IPS-18a (cell line): ENCODE data around the gene TCP11L2.
A peak's percentile ranks its signal among the peaks of the same experiment; 100 is the strongest.
"Not testable (repeated sequence)": the region's sequence is repeated elsewhere in the genome, so short reads cannot be mapped to it uniquely, and the experiment has no call there.

Source experiments
- H3K27ac ChIP-seq: one replicate; pipeline ENCODE4 v1.5.1; 2013; ENCODE audit warnings: low read length
- H3K27me3 ChIP-seq: one replicate; pipeline ENCODE4 v1.6.1; 2013; ENCODE audit warnings: mild to moderate bottlenecking, low read length; ENCODE audit not compliant: control insufficient read depth, insufficient read depth
- H3K36me3 ChIP-seq: one replicate; pipeline ENCODE4 v1.6.1; 2013; ENCODE audit warnings: low read depth, low read length; ENCODE audit not compliant: control insufficient read depth
- H3K4me1 ChIP-seq: one replicate; pipeline ENCODE4 v1.6.1; 2013; ENCODE audit warnings: low read depth, low read length; ENCODE audit not compliant: control insufficient read depth
- H3K4me3 ChIP-seq: one replicate; pipeline ENCODE4 v1.5.1; 2013; ENCODE audit warnings: low read length
- H3K9ac ChIP-seq: one replicate; pipeline ENCODE4 v1.6.1; 2013; ENCODE audit warnings: mild to moderate bottlenecking, low read length, moderate library complexity
- H3K9me3 ChIP-seq: one replicate; pipeline ENCODE4 v1.6.1; 2013; ENCODE audit warnings: low read depth, low read length; ENCODE audit not compliant: control insufficient read depth

Gene TCP11L2

GRCh38 chr12:106357549-106358395, 55.2 kb downstream of the TCP11L2 start, which contains the start of gene POLR3B:
Gene POLR3B, plus strand, starts transcription at chr12:106357748. Its CDS starts 132 bp downstream, at chr12:106357880.
- H3K36me3 ChIP-seq: no peaks in the 10 kb centered on the region
- H3K9me3 ChIP-seq: no peaks in the 10 kb centered on the region
- H3K27ac ChIP-seq: peak within 1 kb of the TSS; percentile 87
- no peaks in the 10 kb centered on the region for H3K27me3 ChIP-seq
- peak within 1 kb of the TSS; percentile 94 for H3K4me3 ChIP-seq
- peaks cover 5% of the 10 kb centered on the region for H3K4me1 ChIP-seq
- H3K9ac ChIP-seq: peak within 1 kb of the TSS; percentile 85

- no peaks in the 10 kb centered on the region for H3K27me3 ChIP-seq
- peaks cover 5% of the 10 kb centered on the region for H3K4me1 ChIP-seq
- H3K4me3 ChIP-seq: peak overlapping the region; percentile 94
- H3K9me3 ChIP-seq: no peaks in the 10 kb centered on the region
- no peaks in the 10 kb centered on the region for H3K36me3 ChIP-seq
- no peak overlapping the region for H3K27ac ChIP-seq
- H3K9ac ChIP-seq: peak overlapping the region; percentile 85
Observed at GRCh38 chr12:106358396-106359241, 56.1 kb downstream of the TCP11L2 start.

GRCh38 chr12:106359646-106360399, 57.3 kb downstream of the TCP11L2 start:
- peaks cover 5% of the 10 kb centered on the region for H3K4me1 ChIP-seq

GRCh38 chr12:106360400-106360994, 58.0 kb downstream of the TCP11L2 start:
- Histone ChIP-seq H3K4me3 (no peak overlapping the region), H3K9ac (no peak overlapping the region), H3K36me3 (no peaks in the 10 kb centered on the region), H3K4me1 (peaks cover 5% of the 10 kb centered on the region), H3K27ac (no peak overlapping the region), H3K27me3 (no peaks in the 10 kb centered on the region), H3K9me3 (no peaks in the 10 kb centered on the region)

More at GRCh38 chr12:106359646-106360399, 57.3 kb downstream of the TCP11L2 start:
- Histone ChIP-seq H3K27ac (no peak overlapping the region), H3K36me3 (no peaks in the 10 kb centered on the region), H3K9me3 (no peaks in the 10 kb centered on the region), H3K4me3 (no peak overlapping the region), H3K27me3 (no peaks in the 10 kb centered on the region), H3K9ac (no peak overlapping the region)

GRCh38 chr12:106362971-106363370, 60.4 kb downstream of the TCP11L2 start:
- no peaks in the 10 kb centered on the region for H3K4me1 ChIP-seq
- H3K36me3 ChIP-seq: no peaks in the 10 kb centered on the region
- H3K9me3 ChIP-seq: no peaks in the 10 kb centered on the region
- H3K4me3 ChIP-seq: no peak overlapping the region
- H3K27me3 ChIP-seq: no peaks in the 10 kb centered on the region
- H3K9ac ChIP-seq: no peak overlapping the region
- H3K27ac ChIP-seq: no peak overlapping the region

- Histone ChIP-seq H3K9ac (no peak overlapping the region), H3K9me3 (no peaks in the 10 kb centered on the region), H3K27ac (no peak overlapping the region), H3K27me3 (no peaks in the 10 kb centered on the region), H3K36me3 (peaks cover under 1% of the 10 kb centered on the region), H3K4me1 (no peaks in the 10 kb centered on the region), H3K4me3 (no peak overlapping the region)
Observed at GRCh38 chr12:106364261-106364660, 61.7 kb downstream of the TCP11L2 start.

GRCh38 chr12:106369624-106370346, 67.3 kb downstream of the TCP11L2 start:
- peaks cover 11% of the 10 kb centered on the region for H3K36me3 ChIP-seq
- H3K9me3 ChIP-seq: no peaks in the 10 kb centered on the region
- no peaks in the 10 kb centered on the region for H3K27me3 ChIP-seq
- no peak overlapping the region for H3K27ac ChIP-seq
- H3K9ac ChIP-seq: no peak overlapping the region
- no peaks in the 10 kb centered on the region for H3K4me1 ChIP-seq
- no peak overlapping the region for H3K4me3 ChIP-seq

GRCh38 chr12:106378788-106379187, 76.3 kb downstream of the TCP11L2 start:
- H3K4me3 ChIP-seq: no peak overlapping the region

GRCh38 chr12:106380954-106381353, 78.4 kb downstream of the TCP11L2 start:
- Histone ChIP-seq H3K4me1 (no peaks in the 10 kb centered on the region), H3K4me3 (no peak overlapping the region), H3K9me3 (no peaks in the 10 kb centered on the region), H3K27me3 (no peaks in the 10 kb centered on the region), H3K27ac (no peak overlapping the region), H3K9ac (no peak overlapping the region), H3K36me3 (peaks cover 14% of the 10 kb centered on the region)

More at GRCh38 chr12:106378788-106379187, 76.3 kb downstream of the TCP11L2 start:
- H3K4me1 ChIP-seq: no peaks in the 10 kb centered on the region
- peaks cover 14% of the 10 kb centered on the region for H3K36me3 ChIP-seq
- H3K9ac ChIP-seq: no peak overlapping the region
- no peak overlapping the region for H3K27ac ChIP-seq
- H3K9me3 ChIP-seq: no peaks in the 10 kb centered on the region
- H3K27me3 ChIP-seq: no peaks in the 10 kb centered on the region

GRCh38 chr12:106381866-106382265, 79.3 kb downstream of the TCP11L2 start:
- not testable (repeated sequence) for H3K4me3 ChIP-seq, H3K4me1 ChIP-seq, H3K9me3 ChIP-seq, H3K27me3 ChIP-seq, H3K9ac ChIP-seq, H3K27ac ChIP-seq
- peaks cover 14% of the 10 kb centered on the region for H3K36me3 ChIP-seq
